Mesendoderm (in vitro differentiated cells): ENCODE measurements around the gene MLF1.

Experiments
- DNase-seq: peaks from one replicate; pipeline ENCODE4 v3.0.0; 2013
- H2AK5ac ChIP-seq: 2 replicates; pipeline ENCODE4 v1.6.1; 2013; ENCODE audit warnings: low read length, inconsistent platforms
- H2BK120ac ChIP-seq: 2 replicates; pipeline ENCODE4 v1.6.1; 2013; ENCODE audit warnings: low read depth, mild to moderate bottlenecking, low read length, moderate library complexity, mixed read lengths
- H2BK15ac ChIP-seq: replicated peaks from 2 replicates; pipeline ENCODE4 v1.6.1; 2013; ENCODE audit warnings: low read depth, mild to moderate bottlenecking, moderate library complexity
- H2BK5ac ChIP-seq: 2 replicates; pipeline ENCODE4 v1.6.1; 2013; ENCODE audit warnings: low read length, inconsistent platforms
- H3K18ac ChIP-seq: 2 replicates; pipeline ENCODE4 v1.6.1; 2013; ENCODE audit warnings: mild to moderate bottlenecking, low read length, mixed read lengths
- H3K23ac ChIP-seq: one replicate; pipeline ENCODE4 v1.6.1; 2013; ENCODE audit warnings: low read length
- H3K27ac ChIP-seq: 2 replicates; pipeline ENCODE4 v1.5.1; 2013; ENCODE audit warnings: low read depth, mild to moderate bottlenecking, inconsistent platforms, low read length, moderate library complexity
- H3K27me3 ChIP-seq: 2 replicates; pipeline ENCODE4 v1.6.1; 2013; ENCODE audit warnings: low read length, control low read depth, mild to moderate bottlenecking, inconsistent platforms; ENCODE audit not compliant: insufficient read depth, poor library complexity
- H3K36me3 ChIP-seq: 2 replicates; pipeline ENCODE4 v1.6.1; 2013; ENCODE audit warnings: low read length, inconsistent platforms; ENCODE audit not compliant: control insufficient read depth, insufficient read depth
- H3K4ac ChIP-seq: one replicate; pipeline ENCODE4 v1.6.1; 2013; ENCODE audit warnings: low read depth, mild to moderate bottlenecking, low read length, moderate library complexity
- H3K4me1 ChIP-seq: 2 replicates; pipeline ENCODE4 v1.6.1; 2013; ENCODE audit warnings: low read depth, low read length, inconsistent platforms; ENCODE audit not compliant: control insufficient read depth
- H3K4me2 ChIP-seq: 2 replicates; pipeline ENCODE4 v1.6.1; 2013; ENCODE audit warnings: low read length
- H3K4me3 ChIP-seq: 2 replicates; pipeline ENCODE4 v1.5.1; 2013; ENCODE audit warnings: mild to moderate bottlenecking, low read length
- H3K56ac ChIP-seq: one replicate; pipeline ENCODE4 v1.6.1; 2013; ENCODE audit warnings: low read length
- H3K79me1 ChIP-seq: 2 replicates; pipeline ENCODE4 v1.6.1; 2013; ENCODE audit warnings: low read length, inconsistent platforms
- H3K79me2 ChIP-seq: 2 replicates; pipeline ENCODE4 v1.6.1; 2013; ENCODE audit warnings: mild to moderate bottlenecking, low read length; ENCODE audit not compliant: control insufficient read depth, insufficient read depth
- H3K9ac ChIP-seq: 2 replicates; pipeline ENCODE4 v1.6.1; 2013; ENCODE audit warnings: low read length, inconsistent platforms
- H4K5ac ChIP-seq: one replicate; pipeline ENCODE4 v1.6.1; 2013; ENCODE audit warnings: low read length
- H4K8ac ChIP-seq: one replicate; pipeline ENCODE4 v1.6.1; 2013; ENCODE audit warnings: low read depth, mild to moderate bottlenecking, control low read depth, low read length, moderate library complexity
- WGBS: extraction: QIAGEN DNeasy Blood & Tissue Kit; methylation state at CpG from one replicate; pipeline ENCODE4 v1.1.7; 2013; ENCODE audit warnings: low lambda C conversion rate, missing lambda C conversion rate; ENCODE audit not compliant: insufficient coverage; ENCODE audit errors: extremely low coverage; 5-methylcytosine and 5-hydroxymethylcytosine counted together

Gene MLF1

GRCh38 chr3:158642005-158642404 lies 71.0 kb downstream of the MLF1 start:
- no peak for DNase-seq
- no peak overlapping the region for H2BK120ac ChIP-seq
- H3K79me1 ChIP-seq = peaks cover 2% of the 10 kb centered on the region
- H4K8ac ChIP-seq = no peak overlapping the region
- no peak overlapping the region for H3K18ac ChIP-seq
- no peak overlapping the region for H3K4me2 ChIP-seq
- WGBS = no CpG with 5 or more reads among the region's 7 CpGs
- H3K4me3 ChIP-seq = no peak overlapping the region
- H3K79me2 ChIP-seq = peaks cover 10% of the 10 kb centered on the region
- no peak overlapping the region for H3K23ac ChIP-seq
- no peak overlapping the region for H3K4ac ChIP-seq
- H3K9ac ChIP-seq = no peak overlapping the region
- no peak overlapping the region for H2AK5ac ChIP-seq
- no peak overlapping the region for H3K56ac ChIP-seq
- no peaks in the 10 kb centered on the region for H3K36me3 ChIP-seq
- no peak overlapping the region for H2BK5ac ChIP-seq
- no peaks in the 10 kb centered on the region for H3K4me1 ChIP-seq
- no peaks in the 10 kb centered on the region for H3K27me3 ChIP-seq
- H4K5ac ChIP-seq = no peak overlapping the region
- no peak overlapping the region for H2BK15ac ChIP-seq
- no peak overlapping the region for H3K27ac ChIP-seq

DNA sequence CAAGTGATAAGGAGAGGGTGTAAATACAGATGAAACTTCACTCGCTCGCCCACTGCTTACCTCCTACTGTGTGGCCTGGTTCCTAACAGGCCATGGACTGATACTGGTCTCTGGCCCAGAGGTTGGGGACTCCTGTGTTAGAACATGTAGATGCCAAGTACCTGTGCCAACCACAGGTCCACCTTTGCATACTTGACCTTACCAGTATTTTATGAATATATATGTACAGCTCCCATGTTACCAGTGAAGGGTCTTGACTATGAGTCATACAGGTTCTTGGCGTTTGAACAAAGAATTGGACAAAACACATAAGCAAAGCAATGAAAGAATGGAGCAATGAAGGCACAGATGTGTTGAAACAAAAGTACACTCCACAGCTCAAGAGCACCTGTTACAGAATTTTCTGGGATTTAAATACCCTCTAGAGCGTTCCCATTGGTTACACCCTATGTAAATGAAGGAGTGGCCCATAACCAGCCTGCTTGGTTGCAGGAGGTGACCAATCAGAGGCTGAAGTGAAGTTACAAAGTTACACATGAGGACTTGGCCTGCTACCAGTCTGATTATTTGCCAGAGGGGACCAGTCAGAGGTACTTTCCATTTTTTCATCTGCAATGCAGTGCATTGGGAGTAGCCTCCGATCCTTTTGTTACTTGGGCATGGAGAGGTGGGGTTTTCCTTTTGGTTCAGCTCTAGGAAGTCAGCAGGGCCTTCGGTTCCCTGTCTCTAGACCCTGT lies 71.6 kb downstream of the MLF1 start:
- no peak overlapping the region for H3K23ac ChIP-seq
- H3K4ac ChIP-seq = no peak overlapping the region
- DNase-seq = no peak
- no peaks in the 10 kb centered on the region for H3K36me3 ChIP-seq
- H3K79me1 ChIP-seq = peaks cover 2% of the 10 kb centered on the region
- H4K8ac ChIP-seq = no peak overlapping the region
- no peak overlapping the region for H4K5ac ChIP-seq
- H3K27ac ChIP-seq = no peak overlapping the region
- no peaks in the 10 kb centered on the region for H3K27me3 ChIP-seq
- no peak overlapping the region for H2BK5ac ChIP-seq
- no peak overlapping the region for H3K4me3 ChIP-seq
- H2BK15ac ChIP-seq = no peak overlapping the region
- H2BK120ac ChIP-seq = no peak overlapping the region
- no peaks in the 10 kb centered on the region for H3K4me1 ChIP-seq
- no peak overlapping the region for H3K18ac ChIP-seq
- H3K56ac ChIP-seq = no peak overlapping the region
- H2AK5ac ChIP-seq = no peak overlapping the region
- H3K9ac ChIP-seq = no peak overlapping the region
- H3K4me2 ChIP-seq = no peak overlapping the region
- no CpG with 5 or more reads among the region's 6 CpGs for WGBS
- peaks cover 10% of the 10 kb centered on the region for H3K79me2 ChIP-seq

DNA sequence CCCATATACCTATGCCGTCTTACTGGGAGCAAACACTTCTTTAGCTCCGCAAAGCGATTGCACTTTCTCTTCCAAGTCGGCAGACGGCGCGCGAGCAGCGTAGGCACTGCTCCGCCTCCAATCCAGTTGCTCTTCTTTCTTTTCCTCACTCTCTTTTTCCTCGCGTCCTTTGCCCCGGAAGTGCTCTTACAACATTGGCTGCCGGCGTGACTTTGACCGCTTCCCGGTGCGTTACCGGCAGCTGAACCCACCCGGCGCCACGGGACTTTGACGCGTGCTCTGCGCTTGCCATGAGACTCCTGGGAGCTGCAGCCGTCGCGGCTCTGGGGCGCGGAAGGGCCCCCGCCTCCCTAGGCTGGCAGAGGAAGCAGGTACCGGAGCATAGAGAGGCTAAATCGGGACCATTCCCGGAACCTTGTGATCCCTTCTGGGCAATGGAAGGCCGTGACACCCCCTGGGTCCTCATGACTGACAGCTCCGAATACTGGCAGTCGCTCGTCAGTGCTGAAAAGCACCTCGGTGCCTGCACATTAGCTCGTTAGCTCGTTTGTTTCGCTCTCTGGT lies 73.4 kb downstream of the MLF1 start, which contains the start of gene GFM1:
GFM1 (plus strand) TSS at position 183 of the 564 bp plus-strand sequence; CDS start at position 291, 108 bp downstream.
- H3K4me2 ChIP-seq = peak within 1 kb of the TSS; percentile 29
- H3K4ac ChIP-seq = no peak within 1 kb of the TSS
- no peak within 1 kb of the TSS for H4K8ac ChIP-seq
- no peaks in the 10 kb centered on the region for H3K27me3 ChIP-seq
- peaks cover 2% of the 10 kb centered on the region for H3K79me1 ChIP-seq
- H3K4me1 ChIP-seq = no peaks in the 10 kb centered on the region
- peak within 1 kb of the TSS; percentile 58 for H3K4me3 ChIP-seq
- H3K9ac ChIP-seq = peak within 1 kb of the TSS; percentile 73
- DNase-seq = peak; percentile 98
- H2BK5ac ChIP-seq = no peak within 1 kb of the TSS
- H3K27ac ChIP-seq = no peak within 1 kb of the TSS
- no peak within 1 kb of the TSS for H3K23ac ChIP-seq
- H3K56ac ChIP-seq = peak within 1 kb of the TSS; percentile 84
- H2AK5ac ChIP-seq = no peak within 1 kb of the TSS
- H3K36me3 ChIP-seq = no peaks in the 10 kb centered on the region
- H2BK120ac ChIP-seq = no peak within 1 kb of the TSS
- peaks cover 10% of the 10 kb centered on the region for H3K79me2 ChIP-seq
- H2BK15ac ChIP-seq = no peak within 1 kb of the TSS
- no CpG with 5 or more reads among the region's 42 CpGs for WGBS
- no peak within 1 kb of the TSS for H3K18ac ChIP-seq
- no peak within 1 kb of the TSS for H4K5ac ChIP-seq

- H3K4me2 ChIP-seq = no peak overlapping the region
- H3K36me3 ChIP-seq = no peaks in the 10 kb centered on the region
- H2BK120ac ChIP-seq = no peak overlapping the region
- H3K18ac ChIP-seq = no peak overlapping the region
- H4K5ac ChIP-seq = no peak overlapping the region
- no peak overlapping the region for H3K27ac ChIP-seq
- no peak overlapping the region for H3K4me3 ChIP-seq
- no peak overlapping the region for H2AK5ac ChIP-seq
- H3K56ac ChIP-seq = no peak overlapping the region
- H3K9ac ChIP-seq = no peak overlapping the region
- no peaks in the 10 kb centered on the region for H3K27me3 ChIP-seq
- DNase-seq = peak; percentile 27
- H3K4me1 ChIP-seq = no peaks in the 10 kb centered on the region
- H2BK5ac ChIP-seq = no peak overlapping the region
- H4K8ac ChIP-seq = no peak overlapping the region
- H3K79me1 ChIP-seq = peaks cover 2% of the 10 kb centered on the region
- no peak overlapping the region for H3K4ac ChIP-seq
- no CpG with 5 or more reads among the region's 4 CpGs for WGBS
- H3K23ac ChIP-seq = no peak overlapping the region
- H3K79me2 ChIP-seq = peaks cover 8% of the 10 kb centered on the region
- no peak overlapping the region for H2BK15ac ChIP-seq
Measured at GRCh38 chr3:158649791-158650190, 78.8 kb downstream of the MLF1 start.

DNA sequence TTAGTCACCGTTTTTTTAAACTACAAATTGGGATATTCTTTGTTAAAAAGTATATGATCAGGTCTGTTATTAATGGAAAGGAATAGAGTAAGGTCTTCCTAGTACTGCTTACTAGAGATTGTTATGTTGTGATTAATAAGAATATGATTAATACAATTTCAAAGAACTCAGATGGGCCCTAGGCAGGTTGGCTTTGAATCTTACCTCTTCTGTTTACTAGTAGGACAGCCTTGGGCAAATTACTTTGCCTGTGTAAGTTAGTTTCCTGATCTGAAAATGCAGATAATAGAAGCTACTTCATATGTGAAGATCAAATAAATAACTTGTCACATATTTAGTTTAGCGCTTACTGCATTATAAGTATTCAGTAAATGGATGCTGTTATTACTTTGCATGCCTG lies 80.2 kb downstream of the MLF1 start:
- Histone ChIP-seq H3K4me1 (no peaks in the 10 kb centered on the region), H3K36me3 (no peaks in the 10 kb centered on the region), H3K4me2 (no peak overlapping the region), H3K27me3 (no peaks in the 10 kb centered on the region), H3K18ac (no peak overlapping the region), H3K4me3 (no peak overlapping the region), H3K9ac (no peak overlapping the region), H3K4ac (no peak overlapping the region), H4K8ac (no peak overlapping the region), H2BK5ac (no peak overlapping the region), H3K79me2 (no peaks in the 10 kb centered on the region), H3K79me1 (peaks cover 2% of the 10 kb centered on the region), H2BK120ac (no peak overlapping the region), H3K27ac (no peak overlapping the region), H2BK15ac (no peak overlapping the region), H3K23ac (no peak overlapping the region), H2AK5ac (no peak overlapping the region), H3K56ac (no peak overlapping the region), H4K5ac (no peak overlapping the region)
- no peak for DNase-seq
- WGBS = no CpG with 5 or more reads among the region's 2 CpGs
